Measurements from ENCODE around the gene MDN1. TPM values are rescaled to one million over a fixed set of nuclear protein-coding genes. Genes with fewer than 3 reads are reported as not detected.

MDN1 gene
- total and polyA plus RNA-seq, 4 donors: 31.4 to 40.2 (median 36.8) TPM

DNA sequence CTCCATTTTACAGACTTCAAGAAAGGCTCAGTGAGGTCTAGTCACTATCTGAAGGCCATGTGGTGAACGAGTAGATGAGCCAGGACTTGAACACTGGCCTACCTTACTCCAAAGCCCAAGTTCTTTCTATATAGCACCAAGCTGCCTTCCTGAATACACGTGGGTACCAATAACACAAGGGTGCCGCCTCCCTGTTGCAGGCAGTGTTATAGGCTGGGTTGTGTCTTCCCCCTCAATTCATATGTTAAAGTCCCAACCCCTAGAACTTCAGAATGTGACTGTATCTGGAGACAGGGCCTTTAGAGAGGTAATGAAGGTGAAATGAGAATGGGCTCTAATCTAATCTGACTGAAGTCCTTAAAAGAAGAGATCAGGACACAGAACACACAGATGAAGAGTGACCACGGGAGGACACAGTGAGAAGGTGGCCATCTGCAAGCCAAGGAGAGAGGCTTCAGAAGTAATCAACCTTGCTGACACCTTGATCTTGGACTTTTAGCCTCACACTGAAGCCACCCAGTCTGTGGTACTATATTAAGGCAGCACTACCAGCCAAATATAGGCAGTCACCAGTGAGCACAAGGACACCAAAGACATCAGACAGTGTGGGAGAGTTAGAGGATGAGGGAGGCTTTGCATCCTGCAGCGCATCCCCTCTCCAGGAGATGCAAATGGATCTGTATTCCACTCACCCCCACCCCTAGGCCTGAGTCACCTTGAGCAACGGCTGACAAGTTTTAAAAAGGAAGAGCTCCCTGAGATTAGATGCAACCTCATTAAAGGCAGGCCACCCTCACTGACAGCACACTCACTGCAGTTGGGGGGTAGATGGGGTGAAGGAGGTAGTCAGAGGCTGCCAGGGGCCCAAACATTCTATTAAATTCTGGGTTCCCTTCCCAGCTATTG, 140.1 kb downstream of the MDN1 start:
- Histone ChIP-seq H3K4me1 (ENCODE audit: control insufficient read depth, insufficient read depth, low read length) (no peaks in the 10 kb centered on the region), H3K4me3 (ENCODE audit: low read depth, low read length) (no peak overlapping the region), H3K9me3 (ENCODE audit: control insufficient read depth, insufficient read depth, low read length) (no peaks in the 10 kb centered on the region), H3K27ac (ENCODE audit: low read depth, low read length) (no peak overlapping the region), H3K27me3 (ENCODE audit: control insufficient read depth, insufficient read depth, low read length) (no peaks in the 10 kb centered on the region), H3K36me3 (ENCODE audit: control insufficient read depth, insufficient read depth, low read length) (peaks cover 47% of the 10 kb centered on the region)
- DNase-seq (ENCODE audit: low read depth in 4 of 6, low spot score in 6 of 6): no peak
- 63% methylated on average over 1 of the region's 6 CpGs for WGBS (ENCODE audit: insufficient coverage)

DNA sequence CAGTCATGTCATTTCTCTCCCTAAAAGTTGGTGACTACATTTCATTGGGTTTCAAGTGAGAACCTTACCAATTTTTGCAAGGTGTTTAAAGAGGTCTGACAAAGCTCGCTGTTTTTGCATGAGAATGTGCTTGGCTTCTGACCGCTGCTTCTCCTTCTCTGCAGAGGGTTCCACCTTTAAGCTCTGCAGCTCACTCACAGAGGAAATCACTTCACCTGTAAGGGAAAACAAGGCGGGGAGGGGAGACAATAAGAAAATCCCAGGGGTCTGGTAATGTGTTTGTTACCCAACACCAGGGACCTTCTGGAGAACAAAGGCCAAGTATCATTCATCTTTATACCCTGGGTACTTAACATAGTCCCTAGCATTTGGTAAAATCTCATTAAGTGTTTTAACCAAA, 141.1 kb downstream of the MDN1 start:
- no peaks in the 10 kb centered on the region for H3K27me3 ChIP-seq (ENCODE audit: control insufficient read depth, insufficient read depth, low read length)
- no peak overlapping the region for H3K4me3 ChIP-seq (ENCODE audit: low read depth, low read length)
- peaks cover 46% of the 10 kb centered on the region for H3K36me3 ChIP-seq (ENCODE audit: control insufficient read depth, insufficient read depth, low read length)
- no peak overlapping the region for H3K27ac ChIP-seq (ENCODE audit: low read depth, low read length)
- H3K4me1 ChIP-seq (ENCODE audit: control insufficient read depth, insufficient read depth, low read length): no peaks in the 10 kb centered on the region
- DNase-seq (ENCODE audit: low read depth in 4 of 6, low spot score in 6 of 6): no peak
- H3K9me3 ChIP-seq (ENCODE audit: control insufficient read depth, insufficient read depth, low read length): no peaks in the 10 kb centered on the region
- 86% methylated on average over 1 of the region's 3 CpGs for WGBS (ENCODE audit: insufficient coverage)

DNA sequence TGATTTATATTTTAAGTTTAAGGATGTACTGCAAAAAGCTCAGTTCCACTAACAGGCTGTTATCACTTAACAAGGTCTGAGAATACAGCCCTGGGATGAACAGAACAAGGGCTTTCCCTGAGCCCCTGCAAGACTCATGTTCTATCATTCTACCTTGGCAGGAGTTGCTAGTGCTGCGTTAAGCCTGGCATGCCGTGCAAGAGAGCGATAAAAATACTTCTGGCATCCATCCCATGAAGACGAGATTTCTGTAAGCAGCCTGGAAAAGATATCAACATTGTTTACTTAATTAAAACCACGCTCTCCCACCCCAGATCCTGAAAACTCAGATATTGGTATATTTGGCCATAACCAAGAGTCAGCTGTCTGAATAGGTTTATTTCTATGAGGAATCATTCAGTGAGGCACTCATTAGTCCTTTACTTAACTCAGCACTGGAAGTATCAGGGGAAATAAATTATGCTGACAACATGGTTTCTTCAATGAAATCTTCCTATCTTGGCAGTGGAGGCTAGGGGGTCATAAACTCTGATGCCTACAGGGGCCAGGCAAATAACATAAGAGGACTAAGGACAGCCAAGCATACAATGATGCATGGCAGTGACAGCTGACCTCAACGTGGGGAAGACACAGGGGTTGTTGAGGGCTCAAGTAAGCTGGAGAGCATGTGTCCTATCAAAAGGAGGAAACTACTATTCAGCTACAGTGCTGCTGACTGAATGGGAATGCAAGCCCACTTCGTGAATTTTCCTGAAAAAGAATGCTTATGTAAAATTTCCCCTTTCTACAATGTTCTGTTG, 143.4 kb downstream of the MDN1 start:
- H3K4me3 ChIP-seq (ENCODE audit: low read depth, low read length): no peak overlapping the region
- no peaks in the 10 kb centered on the region for H3K27me3 ChIP-seq (ENCODE audit: control insufficient read depth, insufficient read depth, low read length)
- 80% methylated on average over 1 of the region's 7 CpGs for WGBS (ENCODE audit: insufficient coverage)
- no peaks in the 10 kb centered on the region for H3K9me3 ChIP-seq (ENCODE audit: control insufficient read depth, insufficient read depth, low read length)
- H3K4me1 ChIP-seq (ENCODE audit: control insufficient read depth, insufficient read depth, low read length): no peaks in the 10 kb centered on the region
- DNase-seq (ENCODE audit: low read depth in 4 of 6, low spot score in 6 of 6): peak in 2 of 6 donors; percentile 78 to 85
- H3K27ac ChIP-seq (ENCODE audit: low read depth, low read length): no peak overlapping the region
- peaks cover 52% of the 10 kb centered on the region for H3K36me3 ChIP-seq (ENCODE audit: control insufficient read depth, insufficient read depth, low read length)

DNA sequence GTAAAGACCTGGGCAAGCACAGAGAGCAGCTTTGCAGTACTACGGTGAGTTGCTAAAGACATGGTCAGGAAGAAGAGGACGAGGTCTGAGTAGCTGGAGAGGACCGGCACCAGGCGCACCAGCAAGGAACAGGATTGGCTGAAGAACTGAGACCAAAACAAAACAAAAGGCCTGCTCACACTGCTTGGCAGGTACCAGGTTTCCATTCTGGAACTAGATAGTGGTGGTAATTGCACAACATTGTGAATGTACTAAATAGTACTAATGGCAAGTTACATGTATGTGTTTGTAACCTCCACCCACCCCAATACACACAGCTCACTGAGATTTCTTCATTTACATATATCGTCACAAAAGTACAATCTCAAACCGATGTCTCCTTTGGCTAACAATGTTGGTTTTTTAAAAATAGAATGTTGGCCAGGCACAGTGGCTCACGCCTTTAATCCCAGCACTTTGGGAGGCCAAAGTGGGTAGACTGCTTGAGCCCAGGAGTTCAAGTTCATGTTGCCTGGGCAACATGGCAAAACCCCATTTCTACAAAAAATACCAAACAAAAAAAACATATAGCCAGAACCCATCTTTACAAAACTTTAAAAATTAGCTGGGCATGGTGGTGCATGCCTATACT, 148.5 kb downstream of the MDN1 start:
- H3K27me3 ChIP-seq (ENCODE audit: control insufficient read depth, insufficient read depth, low read length): no peaks in the 10 kb centered on the region
- WGBS (ENCODE audit: insufficient coverage): 96% methylated on average over 4 of the region's 7 CpGs

DNA sequence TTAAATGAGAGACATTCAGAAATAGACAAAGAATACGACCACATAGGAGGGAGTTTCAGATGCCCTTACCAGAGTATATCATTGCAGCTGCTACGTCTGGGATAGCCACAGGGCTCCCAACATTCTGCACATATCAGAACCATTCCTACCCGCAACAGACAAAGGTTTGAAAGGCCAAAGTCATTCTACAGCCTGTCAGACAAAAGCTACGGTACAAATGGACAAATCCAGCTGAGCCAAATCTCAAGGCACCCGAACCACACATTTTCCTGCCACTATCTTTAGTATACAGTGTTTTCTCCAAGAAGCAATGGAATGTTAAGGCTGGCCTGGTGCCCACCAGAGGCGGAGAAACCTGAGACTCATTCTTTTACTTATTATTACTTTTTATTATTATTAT, 150.6 kb downstream of the MDN1 start:
- Histone ChIP-seq H3K27me3 (ENCODE audit: control insufficient read depth, insufficient read depth, low read length) (no peaks in the 10 kb centered on the region), H3K4me1 (ENCODE audit: control insufficient read depth, insufficient read depth, low read length) (no peaks in the 10 kb centered on the region), H3K4me3 (ENCODE audit: low read depth, low read length) (no peak overlapping the region), H3K36me3 (ENCODE audit: control insufficient read depth, insufficient read depth, low read length) (peaks cover 31% of the 10 kb centered on the region), H3K9me3 (ENCODE audit: control insufficient read depth, insufficient read depth, low read length) (no peaks in the 10 kb centered on the region), H3K27ac (ENCODE audit: low read depth, low read length) (no peak overlapping the region)
- WGBS (ENCODE audit: insufficient coverage): 50% methylated on average over 2 of the region's 6 CpGs
- DNase-seq (ENCODE audit: low read depth in 4 of 6, low spot score in 6 of 6): no peak

More for the DNA sequence above, 148.5 kb downstream of the MDN1 start:
- DNase-seq (ENCODE audit: low read depth in 4 of 6, low spot score in 6 of 6): no peak
- H3K4me3 ChIP-seq (ENCODE audit: low read depth, low read length): no peak overlapping the region
- H3K36me3 ChIP-seq (ENCODE audit: control insufficient read depth, insufficient read depth, low read length): peaks cover 40% of the 10 kb centered on the region
- H3K27ac ChIP-seq (ENCODE audit: low read depth, low read length): no peak overlapping the region
- no peaks in the 10 kb centered on the region for H3K9me3 ChIP-seq (ENCODE audit: control insufficient read depth, insufficient read depth, low read length)
- no peaks in the 10 kb centered on the region for H3K4me1 ChIP-seq (ENCODE audit: control insufficient read depth, insufficient read depth, low read length)

DNA sequence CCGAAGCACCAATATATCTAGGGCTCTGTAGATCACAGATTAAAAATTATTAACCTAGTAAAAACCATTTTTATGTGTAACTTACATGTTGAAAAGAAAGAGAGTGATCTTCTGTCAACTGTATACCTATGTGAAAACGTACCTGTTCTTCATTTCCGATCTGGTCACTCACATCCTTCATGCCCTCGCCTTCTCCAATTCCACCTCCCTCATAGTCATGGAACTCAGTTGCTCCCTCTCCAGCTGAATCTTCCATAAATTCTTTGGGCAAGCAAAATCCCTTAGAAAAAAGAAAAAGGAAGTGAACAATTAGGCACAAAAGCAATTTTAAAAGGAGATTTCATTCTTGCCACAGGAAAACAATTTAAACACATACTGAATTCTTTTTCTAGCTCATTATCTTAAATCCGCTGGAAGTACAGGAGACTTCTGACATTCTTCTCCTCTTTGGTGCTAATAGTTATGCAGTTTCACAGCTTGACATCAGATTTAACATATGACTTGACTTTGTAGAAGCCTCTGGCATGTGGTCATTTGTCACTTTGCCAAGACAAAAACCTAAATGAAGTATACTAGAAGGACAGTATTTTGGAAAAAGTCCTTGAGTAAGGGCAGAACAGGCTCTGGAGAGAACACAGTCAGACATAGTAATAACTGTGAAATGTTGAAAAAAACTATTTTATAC, 151.6 kb downstream of the MDN1 start:
- H3K27ac ChIP-seq (ENCODE audit: low read depth, low read length): no peak overlapping the region
- H3K4me1 ChIP-seq (ENCODE audit: control insufficient read depth, insufficient read depth, low read length): no peaks in the 10 kb centered on the region
- no CpG with 5 or more reads among the region's 5 CpGs for WGBS (ENCODE audit: insufficient coverage)
- H3K27me3 ChIP-seq (ENCODE audit: control insufficient read depth, insufficient read depth, low read length): no peaks in the 10 kb centered on the region
- H3K9me3 ChIP-seq (ENCODE audit: control insufficient read depth, insufficient read depth, low read length): no peaks in the 10 kb centered on the region
- DNase-seq (ENCODE audit: low read depth in 4 of 6, low spot score in 6 of 6): peak in 2 of 6 donors; percentile 45 to 53
- H3K4me3 ChIP-seq (ENCODE audit: low read depth, low read length): no peak overlapping the region
- H3K36me3 ChIP-seq (ENCODE audit: control insufficient read depth, insufficient read depth, low read length): peaks cover 27% of the 10 kb centered on the region

DNA sequence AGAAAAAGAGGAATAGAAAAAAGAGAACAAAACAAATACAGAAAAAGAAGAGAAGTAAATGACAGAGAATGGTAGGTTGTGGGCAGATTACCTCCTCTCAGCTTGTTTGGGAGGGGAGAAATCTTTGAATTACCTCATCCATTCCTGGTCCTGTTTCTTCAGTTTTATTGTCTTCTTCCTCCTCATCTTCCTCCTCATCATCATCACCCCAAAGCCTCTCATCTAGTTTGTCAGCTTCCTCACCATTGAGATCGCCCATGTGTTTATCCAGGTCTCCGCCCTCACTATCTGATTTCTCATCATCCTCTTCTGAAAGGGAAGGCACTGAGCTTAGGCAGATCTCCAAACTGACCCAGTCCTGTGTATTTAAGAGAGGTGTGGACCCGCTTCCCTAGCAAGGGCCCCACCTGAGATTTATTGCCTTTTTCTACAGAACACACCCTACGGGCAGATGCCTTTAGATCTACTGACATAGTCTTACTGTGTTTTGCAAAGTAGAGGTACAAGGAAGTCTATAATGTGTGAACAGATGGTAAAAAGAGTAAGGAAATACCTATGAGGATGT, 156.9 kb downstream of the MDN1 start:
- no peak overlapping the region for H3K27ac ChIP-seq (ENCODE audit: low read depth, low read length)
- WGBS (ENCODE audit: insufficient coverage): 100% methylated on average over 1 of the region's 4 CpGs
- no peak overlapping the region for H3K4me3 ChIP-seq (ENCODE audit: low read depth, low read length)
- DNase-seq (ENCODE audit: low read depth in 4 of 6, low spot score in 6 of 6): no peak
- H3K36me3 ChIP-seq (ENCODE audit: control insufficient read depth, insufficient read depth, low read length): peaks cover 39% of the 10 kb centered on the region
- H3K27me3 ChIP-seq (ENCODE audit: control insufficient read depth, insufficient read depth, low read length): no peaks in the 10 kb centered on the region
- no peaks in the 10 kb centered on the region for H3K9me3 ChIP-seq (ENCODE audit: control insufficient read depth, insufficient read depth, low read length)
- H3K4me1 ChIP-seq (ENCODE audit: control insufficient read depth, insufficient read depth, low read length): no peaks in the 10 kb centered on the region

DNA sequence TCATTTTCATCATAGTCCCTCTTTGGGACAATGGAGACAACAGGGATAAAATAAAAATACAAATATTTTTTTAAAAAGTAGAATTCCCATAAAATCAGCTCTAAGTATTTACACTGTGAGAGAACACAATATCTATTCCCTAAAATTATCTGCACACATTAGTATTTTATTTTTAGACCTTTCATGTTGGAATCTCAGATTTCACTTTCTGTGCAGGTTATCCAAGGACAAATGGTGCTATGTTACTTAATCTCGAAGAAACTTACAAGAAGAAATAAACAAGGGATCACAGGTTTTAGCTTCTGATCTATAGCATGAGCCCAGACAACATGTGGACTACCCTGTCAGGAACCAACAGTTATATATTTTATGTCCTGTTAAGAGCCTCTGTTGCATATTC, 158.0 kb downstream of the MDN1 start:
- H3K36me3 ChIP-seq (ENCODE audit: control insufficient read depth, insufficient read depth, low read length): peaks cover 39% of the 10 kb centered on the region
- no peak overlapping the region for H3K27ac ChIP-seq (ENCODE audit: low read depth, low read length)
- H3K9me3 ChIP-seq (ENCODE audit: control insufficient read depth, insufficient read depth, low read length): no peaks in the 10 kb centered on the region
- no peaks in the 10 kb centered on the region for H3K4me1 ChIP-seq (ENCODE audit: control insufficient read depth, insufficient read depth, low read length)
- WGBS (ENCODE audit: insufficient coverage): 100% methylated on average over 1 of the region's 1 CpG
- DNase-seq (ENCODE audit: low read depth in 4 of 6, low spot score in 6 of 6): no peak
- no peaks in the 10 kb centered on the region for H3K27me3 ChIP-seq (ENCODE audit: control insufficient read depth, insufficient read depth, low read length)
- no peak overlapping the region for H3K4me3 ChIP-seq (ENCODE audit: low read depth, low read length)

DNA sequence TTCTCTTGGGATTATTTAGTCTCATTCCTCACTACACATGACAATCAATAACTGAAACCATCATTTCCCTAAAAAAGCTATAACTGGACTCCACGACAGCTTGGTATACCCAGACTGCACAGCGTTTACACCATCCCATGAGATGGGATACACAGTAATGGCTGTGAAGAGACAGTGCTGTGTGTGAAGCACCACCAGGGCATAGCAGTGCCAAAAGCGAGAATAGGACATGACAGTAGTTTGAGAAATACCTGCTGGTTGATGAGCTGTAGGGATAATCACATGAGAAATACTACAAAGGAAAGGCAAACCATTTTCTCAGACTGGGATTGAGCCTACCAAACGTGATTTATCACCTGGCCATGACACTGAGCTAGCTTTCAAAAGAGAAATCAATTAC, 158.6 kb downstream of the MDN1 start:
- no peaks in the 10 kb centered on the region for H3K9me3 ChIP-seq (ENCODE audit: control insufficient read depth, insufficient read depth, low read length)
- H3K4me1 ChIP-seq (ENCODE audit: control insufficient read depth, insufficient read depth, low read length): no peaks in the 10 kb centered on the region
- H3K4me3 ChIP-seq (ENCODE audit: low read depth, low read length): no peak overlapping the region
- WGBS (ENCODE audit: insufficient coverage): 86% methylated on average over 3 of the region's 4 CpGs
- DNase-seq (ENCODE audit: low read depth in 4 of 6, low spot score in 6 of 6): no peak
- peaks cover 34% of the 10 kb centered on the region for H3K36me3 ChIP-seq (ENCODE audit: control insufficient read depth, insufficient read depth, low read length)
- no peaks in the 10 kb centered on the region for H3K27me3 ChIP-seq (ENCODE audit: control insufficient read depth, insufficient read depth, low read length)
- H3K27ac ChIP-seq (ENCODE audit: low read depth, low read length): no peak overlapping the region
